Measurements from ENCODE around the gene MRPL9.
"Not testable (repeated sequence)": the region's sequence is repeated elsewhere in the genome, so short reads cannot be mapped to it uniquely, and the experiment has no call there.

- TF ChIP-seq, protein P1, sequence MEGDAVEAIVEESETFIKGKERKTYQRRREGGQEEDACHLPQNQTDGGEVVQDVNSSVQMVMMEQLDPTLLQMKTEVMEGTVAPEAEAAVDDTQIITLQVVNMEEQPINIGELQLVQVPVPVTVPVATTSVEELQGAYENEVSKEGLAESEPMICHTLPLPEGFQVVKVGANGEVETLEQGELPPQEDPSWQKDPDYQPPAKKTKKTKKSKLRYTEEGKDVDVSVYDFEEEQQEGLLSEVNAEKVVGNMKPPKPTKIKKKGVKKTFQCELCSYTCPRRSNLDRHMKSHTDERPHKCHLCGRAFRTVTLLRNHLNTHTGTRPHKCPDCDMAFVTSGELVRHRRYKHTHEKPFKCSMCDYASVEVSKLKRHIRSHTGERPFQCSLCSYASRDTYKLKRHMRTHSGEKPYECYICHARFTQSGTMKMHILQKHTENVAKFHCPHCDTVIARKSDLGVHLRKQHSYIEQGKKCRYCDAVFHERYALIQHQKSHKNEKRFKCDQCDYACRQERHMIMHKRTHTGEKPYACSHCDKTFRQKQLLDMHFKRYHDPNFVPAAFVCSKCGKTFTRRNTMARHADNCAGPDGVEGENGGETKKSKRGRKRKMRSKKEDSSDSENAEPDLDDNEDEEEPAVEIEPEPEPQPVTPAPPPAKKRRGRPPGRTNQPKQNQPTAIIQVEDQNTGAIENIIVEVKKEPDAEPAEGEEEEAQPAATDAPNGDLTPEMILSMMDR (IDR thresholded peaks at IDR 0.05; ENCODE audit: insufficient read depth, low read depth, low read length) = not testable (repeated sequence)
- TF ChIP-seq EZH2 (IDR thresholded peaks at IDR 0.05; ENCODE audit: insufficient read depth, low read length) = not testable (repeated sequence)
Measured at GRCh38 chr1:151782026-151782425, 18.7 kb upstream of the MRPL9 start.

Measured in astrocyte (in vitro differentiated cells and primary cell).